Astrocyte of the spinal cord (primary cell): Measurements from ENCODE around the gene POMT2.
A peak's percentile ranks its signal among the peaks of the same experiment; 100 is the strongest.

Experiments
- DNase-seq: peaks from one replicate; pipeline ENCODE4 v3.0.0; 2011; ENCODE audit warnings: low read depth, low spot score
- H3K4me3 ChIP-seq: 2 replicates; pipeline ENCODE4 v1.5.1; 2011; ENCODE audit warnings: low read depth, mild to moderate bottlenecking, low read length, moderate library complexity
- CTCF ChIP-seq: IDR thresholded peaks from 2 replicates; pipeline ENCODE4 v1.5.1; 2012; ENCODE audit warnings: low read depth, mild to moderate bottlenecking, low read length, inconsistent platforms
- in situ Hi-C: cut with HindIII; loops from 2 replicates; pipeline ENCODE4 v1.10.0; 2017; ENCODE audit warnings: low sequenced_read_pairs

POMT2 gene

GRCh38 chr14:77314043-77314442, 6.6 kb downstream of the POMT2 start:
- DNase-seq: peak; percentile 61
- H3K4me3 ChIP-seq: no peak overlapping the region
- no peak for TF ChIP-seq CTCF
- in situ Hi-C loops: no loop called here

DNA sequence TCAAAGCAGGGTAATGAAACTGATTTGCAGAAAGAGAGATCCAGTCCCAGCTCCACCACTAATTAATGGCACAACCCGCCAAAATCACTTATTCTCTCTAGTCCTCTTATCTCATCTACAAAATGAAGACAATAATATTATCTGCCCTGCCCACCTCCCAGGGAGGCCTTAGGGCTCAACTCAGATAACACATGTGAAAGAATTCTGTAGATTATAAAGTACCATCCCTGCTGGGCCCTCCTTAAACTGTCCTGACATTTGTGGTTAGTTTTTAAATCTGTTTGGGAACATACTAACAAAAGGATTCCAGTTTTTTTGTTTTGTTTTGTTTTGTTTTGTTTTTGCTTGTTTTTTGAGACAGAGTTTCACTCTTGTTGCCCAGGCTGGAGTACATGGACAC, 7.3 kb downstream of the POMT2 start:
- no peak for TF ChIP-seq CTCF
- no peak overlapping the region for H3K4me3 ChIP-seq
- DNase-seq: no peak
- in situ Hi-C loops: no loop called here

DNA sequence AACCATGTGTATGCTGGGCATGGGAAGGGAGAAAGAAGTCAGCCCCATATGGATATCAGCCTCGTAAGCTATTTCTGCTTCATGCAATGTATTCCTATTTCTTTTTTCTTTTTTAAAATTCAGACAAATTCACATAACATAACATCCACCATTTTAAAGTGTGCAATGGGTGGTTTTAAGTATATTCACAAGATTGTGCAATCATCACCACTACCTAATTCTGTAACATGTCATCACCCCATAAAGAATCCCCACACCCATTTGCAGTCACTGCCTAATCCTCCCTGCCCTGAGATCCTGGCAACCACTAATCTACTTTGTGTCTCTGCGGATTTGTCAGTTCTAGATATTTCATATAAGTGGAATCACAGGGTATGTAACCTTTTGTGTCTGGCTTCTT, 9.5 kb downstream of the POMT2 start:
- no peak for DNase-seq
- no peak overlapping the region for H3K4me3 ChIP-seq
- TF ChIP-seq CTCF: no peak
- in situ Hi-C loops: no loop called here

DNA sequence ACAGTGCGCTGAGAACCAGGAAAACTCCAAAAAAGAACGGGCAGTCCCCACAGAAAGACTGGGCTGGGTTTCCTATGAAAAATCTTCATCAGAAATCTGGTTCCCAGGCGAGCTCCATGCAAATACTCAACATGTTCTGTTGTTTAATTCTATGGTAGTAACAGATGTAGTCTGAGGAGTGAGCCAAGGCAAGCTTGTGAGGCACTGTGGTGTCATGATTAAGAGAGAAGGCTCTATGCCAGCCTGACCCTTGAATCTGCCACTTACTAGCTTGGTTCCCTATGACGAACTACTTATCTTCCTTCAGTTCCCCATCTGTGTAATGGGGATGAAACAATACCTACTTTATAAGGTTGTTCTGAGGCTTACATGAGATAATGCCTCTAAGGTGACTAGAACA, 10.7 kb downstream of the POMT2 start:
- H3K4me3 ChIP-seq: no peak overlapping the region
- no peak for DNase-seq
- in situ Hi-C loops: no loop called here
- no peak for TF ChIP-seq CTCF

DNA sequence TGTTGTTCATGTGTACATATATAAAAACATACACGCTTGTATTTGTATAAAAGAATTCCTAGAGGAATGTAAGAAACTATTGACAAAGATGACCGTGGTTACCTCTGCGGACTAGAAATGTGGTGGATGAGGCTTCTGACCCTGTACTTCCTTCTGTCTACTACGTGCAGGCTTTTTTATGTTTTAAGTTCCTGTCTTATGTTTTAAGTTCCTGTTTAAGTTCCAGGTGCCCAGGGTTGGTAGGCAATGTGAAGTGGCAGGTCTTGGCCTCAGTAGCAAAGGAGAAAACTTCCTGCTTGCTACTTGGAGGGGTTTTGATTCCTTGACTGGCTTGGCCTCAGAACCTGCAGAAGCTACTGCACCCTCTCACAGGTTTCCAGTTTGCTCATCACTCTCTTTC, 11.6 kb downstream of the POMT2 start:
- DNase-seq: no peak
- in situ Hi-C loops: no loop called here
- no peak overlapping the region for H3K4me3 ChIP-seq

GRCh38 chr14:77306851-77307496, 13.7 kb downstream of the POMT2 start:
- in situ Hi-C loops: no loop called here
- no peak for TF ChIP-seq CTCF
- peak; percentile 49 for DNase-seq
- H3K4me3 ChIP-seq: no peak overlapping the region

More for the DNA sequence above, 11.6 kb downstream of the POMT2 start:
- no peak for TF ChIP-seq CTCF

DNA sequence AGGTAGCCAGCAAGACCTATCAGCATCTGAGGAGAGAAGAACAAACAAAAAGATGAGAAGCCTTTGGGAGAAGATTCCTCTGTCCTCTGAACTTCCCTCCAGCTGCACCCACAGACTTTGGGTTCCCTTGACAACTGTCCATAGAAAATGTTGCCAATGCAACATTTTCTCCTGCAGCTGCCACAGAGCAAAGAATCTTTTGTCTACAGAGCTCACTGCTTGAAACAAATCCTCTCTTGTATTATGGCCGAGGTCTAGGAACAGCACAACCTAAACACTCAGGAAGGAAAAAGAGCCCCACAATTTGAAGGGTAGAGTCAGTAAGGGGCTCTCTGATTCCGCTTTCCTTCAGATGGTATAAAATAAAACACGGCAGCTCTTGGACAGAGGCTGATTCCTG, 14.3 kb downstream of the POMT2 start:
- no peak for TF ChIP-seq CTCF
- no peak overlapping the region for H3K4me3 ChIP-seq
- in situ Hi-C loops: no loop called here
- DNase-seq: no peak
